HG03280 (cell line): ENCODE data around the gene MAG.

Experiments
- ATAC-seq: cut with Tn5 transposase; IDR thresholded peaks from one replicate; pipeline ENCODE4 v1.9.1; 2021; ENCODE audit warnings: mild to moderate bottlenecking, moderate library complexity; ENCODE audit not compliant: unreplicated experiment

The MAG gene

DNA sequence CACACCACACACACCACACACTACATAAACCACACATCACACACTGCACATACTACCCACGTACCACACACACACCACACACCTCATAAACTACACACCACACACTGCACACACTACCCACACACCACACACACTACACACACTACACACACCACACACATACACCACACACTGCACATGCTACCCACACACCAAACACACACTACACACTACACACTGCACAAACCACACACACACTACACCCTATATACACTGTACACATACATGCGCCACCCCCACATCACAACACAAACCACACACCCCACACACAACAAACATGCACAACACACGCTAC is 5.5 kb downstream of the MAG start:
- ATAC-seq = no peak

DNA sequence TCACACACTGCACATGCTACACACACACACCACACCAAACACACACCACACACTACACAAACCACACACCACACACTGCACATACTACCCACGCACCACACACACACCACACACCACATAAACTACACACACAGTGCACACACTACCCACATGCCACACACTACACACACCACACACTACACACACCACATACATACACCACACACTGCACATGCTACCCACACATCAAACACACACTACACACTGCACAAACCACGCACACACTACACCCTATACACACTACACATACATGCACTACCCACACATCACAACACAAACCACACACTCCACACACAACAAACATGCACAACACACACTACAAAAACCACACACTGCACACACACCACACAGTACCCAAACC is 6.0 kb downstream of the MAG start:
- no peak for ATAC-seq

DNA sequence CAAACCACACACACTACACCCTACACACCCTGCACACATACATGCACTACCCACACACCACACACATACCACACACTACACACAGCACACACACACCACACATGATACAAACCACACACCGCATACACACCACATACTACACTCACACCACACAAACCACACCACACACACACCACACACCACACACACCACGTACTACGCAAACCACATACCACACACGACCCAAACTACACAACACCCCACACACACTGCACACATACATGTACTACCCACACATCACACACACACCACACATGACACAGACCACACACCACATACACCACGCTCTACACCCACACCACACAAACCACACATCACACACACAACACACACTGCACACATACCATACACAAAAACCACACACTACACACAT is 6.6 kb downstream of the MAG start:
- ATAC-seq = no peak

DNA sequence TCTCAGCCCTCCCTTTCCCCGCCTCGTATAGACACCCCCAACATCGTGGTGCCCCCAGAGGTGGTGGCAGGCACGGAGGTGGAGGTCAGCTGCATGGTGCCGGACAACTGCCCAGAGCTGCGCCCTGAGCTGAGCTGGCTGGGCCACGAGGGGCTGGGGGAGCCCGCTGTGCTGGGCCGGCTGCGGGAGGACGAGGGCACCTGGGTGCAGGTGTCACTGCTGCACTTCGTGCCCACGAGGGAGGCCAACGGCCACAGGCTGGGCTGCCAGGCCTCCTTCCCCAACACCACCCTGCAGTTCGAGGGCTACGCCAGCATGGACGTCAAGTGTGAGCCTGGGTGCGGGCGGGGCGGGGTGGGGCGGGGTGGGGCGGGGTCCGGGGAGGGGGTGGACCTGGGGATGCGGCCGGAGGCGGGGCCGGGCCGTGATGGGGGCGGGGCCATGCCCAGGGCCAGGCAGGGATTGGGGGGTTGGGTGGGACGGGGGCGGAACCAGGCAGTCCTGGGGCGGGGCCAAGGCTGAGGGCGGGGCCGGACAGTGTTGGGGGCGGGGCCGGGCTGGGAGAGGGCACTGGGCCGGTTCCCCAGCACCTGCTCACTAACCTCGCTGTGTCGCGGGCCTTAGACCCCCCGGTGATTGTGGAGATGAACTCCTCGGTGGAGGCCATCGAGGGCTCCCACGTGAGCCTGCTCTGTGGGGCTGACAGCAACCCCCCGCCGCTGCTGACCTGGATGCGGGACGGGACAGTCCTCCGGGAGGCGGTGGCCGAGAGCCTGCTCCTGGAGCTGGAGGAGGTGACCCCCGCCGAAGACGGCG is 7.8 kb downstream of the MAG start:
- no peak for ATAC-seq

DNA sequence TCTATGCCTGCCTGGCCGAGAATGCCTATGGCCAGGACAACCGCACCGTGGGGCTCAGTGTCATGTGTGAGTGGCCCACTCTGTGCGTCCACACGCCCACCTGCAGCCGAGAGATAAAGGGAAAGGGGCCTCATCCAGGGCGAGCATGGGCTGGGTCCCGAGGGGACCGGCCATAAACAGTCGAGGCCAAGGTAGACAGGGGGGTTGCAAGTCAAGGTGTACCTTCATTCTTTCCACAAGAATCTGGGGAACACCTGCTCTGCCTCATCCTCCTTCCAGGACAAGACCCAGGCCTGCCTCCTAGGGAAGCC is 8.3 kb downstream of the MAG start:
- no peak for ATAC-seq

DNA sequence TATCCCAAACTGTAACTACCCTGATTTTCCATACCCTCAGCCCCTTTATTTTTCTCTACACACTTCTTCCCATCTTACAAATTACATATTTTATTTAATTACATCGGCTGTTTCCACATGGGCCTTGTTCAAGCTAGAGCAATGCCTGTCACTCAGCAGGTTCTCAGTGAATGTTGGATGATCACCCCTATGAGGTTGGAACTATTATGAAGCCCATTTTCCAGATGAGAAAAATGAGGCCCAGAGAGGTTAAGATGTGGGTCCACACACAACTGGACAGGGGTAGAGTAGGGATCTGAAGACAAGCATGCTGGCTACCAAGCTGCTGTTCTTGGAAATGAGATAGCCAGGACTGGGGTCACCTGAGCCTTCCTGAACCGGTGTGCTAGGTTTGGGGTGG is 10.0 kb downstream of the MAG start:
- no peak for ATAC-seq

DNA sequence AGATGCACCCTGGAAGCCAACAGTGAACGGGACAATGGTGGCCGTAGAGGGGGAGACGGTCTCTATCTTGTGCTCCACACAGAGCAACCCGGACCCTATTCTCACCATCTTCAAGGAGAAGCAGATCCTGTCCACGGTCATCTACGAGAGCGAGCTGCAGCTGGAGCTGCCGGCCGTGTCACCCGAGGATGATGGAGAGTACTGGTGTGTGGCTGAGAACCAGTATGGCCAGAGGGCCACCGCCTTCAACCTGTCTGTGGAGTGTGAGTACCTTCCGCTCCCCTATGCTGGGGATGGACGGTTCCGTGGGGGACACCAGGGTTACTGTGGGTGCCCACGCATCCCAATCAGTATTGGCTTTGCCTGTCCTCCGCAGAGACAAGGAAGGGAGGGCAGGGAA is 10.5 kb downstream of the MAG start:
- no peak for ATAC-seq

DNA sequence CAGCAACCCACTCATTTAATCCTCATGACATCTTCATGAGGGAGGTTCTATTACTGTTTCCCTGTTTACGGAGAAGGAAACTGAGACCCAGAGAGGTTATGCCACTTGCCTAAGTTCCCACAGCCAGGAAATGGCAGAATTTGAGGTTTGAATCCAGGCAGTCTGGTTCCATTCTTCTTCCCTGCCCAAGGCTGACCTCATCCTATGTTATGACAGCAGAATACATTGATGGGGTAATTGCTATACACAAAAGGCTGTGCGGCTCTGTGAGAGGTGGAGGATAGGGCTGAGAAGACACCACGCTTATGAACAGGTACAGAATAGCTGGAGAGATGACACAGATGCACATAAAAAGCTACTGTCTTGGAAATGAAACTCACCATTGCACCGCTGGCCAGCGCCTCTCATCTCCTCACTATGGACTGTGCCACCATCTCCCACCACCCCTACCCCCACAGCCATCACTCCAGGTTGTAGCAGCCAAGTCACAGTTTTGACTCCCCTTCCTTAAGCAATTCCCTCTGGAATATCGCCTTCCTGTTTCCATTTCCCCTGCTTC is 11.5 kb downstream of the MAG start:
- no peak for ATAC-seq

DNA sequence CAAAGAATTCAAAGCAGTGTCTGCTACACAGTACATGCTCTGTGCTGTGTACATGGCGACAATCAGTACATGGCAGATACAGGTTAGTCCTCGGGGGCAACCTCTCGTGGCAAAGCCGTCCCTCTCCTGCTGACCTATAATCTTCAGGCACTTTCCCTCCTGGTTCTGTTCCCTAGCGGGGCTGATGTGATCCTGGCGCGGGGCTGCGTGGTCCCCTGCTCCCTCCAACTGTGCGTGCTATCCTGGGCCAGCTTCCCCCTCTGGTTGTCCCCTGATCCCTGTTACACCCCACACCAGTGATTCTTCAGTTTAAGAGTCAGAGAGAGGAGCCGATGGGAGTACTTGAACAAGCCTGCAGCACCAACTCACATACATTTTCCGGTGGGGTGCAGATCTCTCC is 12.1 kb downstream of the MAG start:
- ATAC-seq = no peak

DNA sequence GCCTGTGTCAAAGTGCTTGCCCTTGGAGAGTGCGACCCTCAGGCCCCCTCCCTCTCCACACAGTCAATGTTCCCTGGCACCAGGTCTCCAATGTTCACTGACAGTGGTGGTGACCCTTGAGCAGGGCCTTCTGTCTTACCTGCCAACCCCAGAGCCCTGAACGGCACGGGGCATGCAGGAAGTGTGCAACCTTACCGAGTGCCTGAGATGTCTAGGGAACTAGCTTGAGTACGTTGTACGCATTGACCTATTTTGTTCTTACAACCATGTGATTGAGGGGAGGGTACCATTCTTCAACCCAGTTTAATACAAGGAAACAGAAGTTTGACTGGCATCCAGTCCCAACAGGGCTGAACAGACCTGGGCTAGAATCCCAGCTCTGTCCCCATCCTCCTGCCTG is 13.2 kb downstream of the MAG start:
- ATAC-seq = no peak

DNA sequence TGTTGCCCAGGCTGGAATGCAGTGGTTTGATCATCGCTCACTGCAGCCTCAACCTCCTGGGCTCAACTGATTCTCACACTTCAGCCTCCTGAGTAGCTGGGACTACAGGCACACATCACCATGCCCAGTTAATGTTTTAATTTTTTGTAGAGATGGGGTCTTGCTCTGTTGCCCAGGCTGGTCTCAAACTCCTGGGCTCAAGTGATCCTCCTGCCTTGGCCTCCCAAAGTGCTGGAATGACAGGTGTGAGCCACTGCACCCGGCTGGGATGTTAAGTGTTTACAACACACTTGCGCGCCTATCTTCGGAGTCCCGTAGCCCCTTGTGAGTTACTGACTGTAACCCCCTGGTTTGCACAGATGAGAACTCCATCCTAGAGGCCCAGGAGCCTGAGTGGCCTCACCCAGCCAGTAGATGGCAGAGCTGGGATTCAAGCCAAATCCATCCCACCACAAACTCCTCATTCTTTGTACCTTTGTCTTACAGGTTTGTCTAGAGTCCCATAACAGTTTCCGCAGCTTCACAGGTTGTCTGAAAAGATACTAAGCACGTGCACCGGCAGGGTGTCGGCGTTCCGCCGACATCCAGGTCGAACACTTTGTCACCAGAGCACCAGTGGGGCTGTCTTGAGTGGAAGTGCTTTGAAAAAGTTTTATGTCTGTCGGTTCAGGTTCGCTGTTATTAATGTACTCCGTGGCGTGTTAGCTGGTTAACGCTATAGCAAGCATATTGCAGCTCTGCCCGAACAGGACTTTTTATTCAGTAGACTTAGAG is 14.7 kb downstream of the MAG start:
- no peak for ATAC-seq

DNA sequence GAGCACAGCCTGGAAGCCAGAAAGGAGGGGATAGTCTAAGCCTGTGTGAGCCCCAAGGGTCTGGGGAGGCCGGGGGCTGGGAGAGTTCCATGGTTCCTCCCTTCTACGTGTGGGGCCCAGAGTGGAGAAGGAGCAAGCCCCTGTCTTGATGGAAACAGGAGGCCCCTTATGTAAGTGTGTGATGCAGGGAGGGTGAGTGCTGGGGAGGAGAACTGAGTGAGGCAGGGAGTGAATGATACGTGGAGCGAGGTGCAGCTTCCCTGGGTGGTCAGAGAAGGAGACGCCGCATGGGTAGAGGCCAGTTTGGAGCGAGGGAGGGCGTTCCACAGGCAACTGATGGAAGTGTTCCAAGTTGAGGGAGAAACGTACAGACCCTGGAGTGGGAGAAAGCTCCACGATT is 16.0 kb downstream of the MAG start:
- ATAC-seq = no peak

DNA sequence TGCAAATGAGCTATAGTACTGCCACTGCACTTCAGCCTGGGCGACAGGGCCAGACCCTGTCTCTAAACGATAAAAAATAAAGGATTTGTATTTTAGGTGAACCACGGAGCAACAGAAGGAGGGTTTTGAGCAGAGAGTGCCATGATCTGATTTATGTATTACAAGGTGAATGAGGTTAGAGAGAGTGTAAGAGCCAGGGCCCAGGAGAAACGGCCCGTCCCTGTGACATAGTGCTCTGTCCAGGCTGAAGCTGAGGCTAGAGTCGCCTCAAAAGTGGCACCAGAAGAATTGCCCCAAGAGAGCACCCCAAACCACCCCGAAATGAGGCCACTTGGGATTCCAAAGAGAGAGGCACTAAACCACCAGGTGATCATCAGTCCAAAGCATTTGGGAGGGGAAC is 16.9 kb downstream of the MAG start:
- no peak for ATAC-seq

DNA sequence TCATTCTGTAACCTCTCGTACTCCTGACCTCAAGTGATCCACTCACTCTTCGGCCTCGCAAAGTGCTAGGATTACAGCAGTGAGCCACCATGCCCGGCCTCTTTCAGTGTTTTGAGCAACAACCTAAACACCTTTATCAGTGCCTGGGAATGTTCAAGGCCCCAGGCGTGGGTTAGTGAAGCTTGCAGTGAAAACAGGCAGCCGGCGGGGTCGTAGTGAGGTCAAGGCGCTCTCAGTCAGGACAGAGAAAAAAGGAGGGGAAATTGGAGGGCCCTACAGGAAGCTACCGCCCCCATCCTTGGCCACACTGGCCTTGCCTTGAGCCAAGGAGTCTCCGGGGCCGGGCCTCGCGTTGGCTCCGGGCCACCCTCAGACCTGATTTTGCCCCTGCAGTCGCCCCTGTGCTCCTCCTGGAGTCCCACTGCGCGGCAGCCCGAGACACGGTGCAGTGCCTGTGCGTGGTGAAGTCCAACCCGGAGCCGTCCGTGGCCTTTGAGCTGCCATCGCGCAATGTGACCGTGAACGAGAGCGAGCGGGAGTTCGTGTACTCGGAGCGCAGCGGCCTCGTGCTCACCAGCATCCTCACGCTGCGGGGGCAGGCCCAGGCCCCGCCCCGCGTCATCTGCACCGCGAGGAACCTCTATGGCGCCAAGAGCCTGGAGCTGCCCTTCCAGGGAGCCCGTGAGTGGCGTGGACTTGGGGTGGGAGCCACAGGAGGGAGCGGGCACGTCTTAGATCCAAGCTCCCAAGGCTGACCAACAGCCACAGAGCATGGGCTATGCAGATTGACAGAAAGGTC is 17.7 kb downstream of the MAG start:
- no peak for ATAC-seq

DNA sequence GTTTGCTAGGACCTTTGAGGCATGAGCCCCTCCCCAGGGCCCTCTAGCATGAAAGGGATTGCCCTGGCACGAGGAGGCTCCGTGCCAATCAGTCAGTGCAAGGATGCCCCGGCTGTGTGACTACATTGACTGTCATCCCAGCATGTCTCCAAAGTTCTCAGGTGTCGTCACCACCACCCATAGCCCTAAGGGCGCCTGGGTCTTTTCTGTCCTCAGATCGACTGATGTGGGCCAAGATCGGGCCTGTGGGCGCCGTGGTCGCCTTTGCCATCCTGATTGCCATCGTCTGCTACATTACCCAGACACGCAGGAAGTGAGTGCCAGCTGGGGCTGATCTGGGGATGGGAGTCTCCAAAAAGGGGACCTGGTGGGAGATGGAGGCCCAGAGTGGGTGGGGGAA is 18.4 kb downstream of the MAG start:
- no peak for ATAC-seq

DNA sequence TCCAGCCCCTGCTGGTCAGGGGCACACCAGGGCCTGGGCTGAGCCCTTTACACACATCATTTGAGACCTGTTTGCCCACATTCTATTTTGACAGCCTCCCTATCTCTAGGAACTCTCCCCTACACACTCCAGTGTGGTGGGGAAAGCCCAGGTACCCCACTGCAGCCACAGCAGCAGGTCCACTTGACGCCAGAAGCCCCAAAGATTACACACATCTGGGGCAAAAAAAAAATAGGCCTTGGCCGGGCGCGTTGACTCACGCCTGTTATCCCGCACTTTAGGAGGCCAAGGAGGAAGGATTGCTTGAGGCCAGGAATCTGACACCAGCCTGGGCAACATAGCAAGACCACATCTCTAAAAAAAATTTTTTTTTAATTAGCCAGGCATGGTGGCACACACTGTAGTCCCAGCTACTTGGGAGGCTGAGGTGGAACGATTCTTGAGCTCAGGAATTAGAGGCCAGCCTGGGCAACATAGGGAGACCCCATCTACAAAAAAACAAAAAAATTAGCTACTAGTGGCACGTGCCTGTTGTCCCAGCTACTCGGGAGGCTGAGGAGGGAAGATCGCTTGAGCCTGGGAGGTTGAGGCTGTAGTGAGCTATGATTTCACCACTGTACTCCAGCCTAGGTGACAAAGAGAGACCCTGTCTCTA is 19.0 kb downstream of the MAG start:
- ATAC-seq = no peak

DNA sequence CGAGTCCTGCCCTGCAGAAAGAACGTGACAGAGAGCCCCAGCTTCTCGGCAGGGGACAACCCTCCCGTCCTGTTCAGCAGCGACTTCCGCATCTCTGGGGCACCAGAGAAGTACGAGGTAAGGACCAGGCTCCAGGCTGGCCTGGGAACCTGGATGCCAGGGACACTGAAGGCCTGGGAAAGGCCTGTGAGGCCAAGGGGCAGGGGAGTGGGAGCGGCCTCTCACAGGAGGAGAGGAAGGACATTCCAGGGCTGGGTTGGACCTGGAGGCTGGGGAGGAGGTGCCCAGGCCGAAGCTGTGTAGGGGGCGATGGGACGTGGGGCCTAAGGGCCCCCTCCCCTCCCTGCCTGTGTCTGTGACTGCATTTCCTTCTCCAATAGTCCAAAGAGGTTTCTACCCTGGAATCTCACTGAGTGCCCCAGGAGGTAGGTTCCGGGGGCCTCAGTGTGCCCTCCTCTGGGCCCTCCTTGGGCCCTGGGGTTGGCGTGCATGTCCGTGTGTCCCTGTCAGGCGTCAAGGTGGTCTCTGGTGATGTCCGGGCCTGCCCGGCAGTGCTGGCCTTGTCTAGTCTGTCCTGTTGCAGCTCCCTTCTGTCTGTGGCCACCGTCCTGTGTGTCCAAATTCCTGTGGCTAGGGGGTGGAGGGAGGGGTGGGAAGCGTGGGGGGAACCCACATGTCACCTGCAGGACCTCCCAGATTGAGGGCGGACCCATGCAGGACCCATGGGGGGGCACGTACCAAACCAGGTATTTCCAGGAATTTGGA is 20.1 kb downstream of the MAG start:
- ATAC-seq = no peak

DNA sequence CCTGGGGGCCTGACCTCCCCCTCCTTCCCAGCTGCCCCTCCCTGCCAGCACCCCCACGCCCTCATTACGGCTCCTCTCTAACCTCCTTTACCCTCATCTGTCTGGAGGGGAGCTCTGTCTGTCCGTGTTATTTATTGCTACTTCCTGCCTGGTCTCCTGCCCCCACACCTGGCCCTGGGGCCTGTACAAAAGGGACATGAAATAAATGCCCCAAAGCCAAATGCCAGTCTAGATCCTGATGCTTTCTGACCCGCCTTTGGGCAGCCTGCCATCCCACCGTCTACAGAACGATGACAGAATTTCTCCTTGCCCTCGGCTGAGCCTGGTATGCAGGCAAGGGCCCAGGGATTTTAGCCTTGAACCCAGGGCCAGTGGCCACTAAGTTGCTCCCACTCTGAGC is 21.6 kb downstream of the MAG start:
- no peak for ATAC-seq

DNA sequence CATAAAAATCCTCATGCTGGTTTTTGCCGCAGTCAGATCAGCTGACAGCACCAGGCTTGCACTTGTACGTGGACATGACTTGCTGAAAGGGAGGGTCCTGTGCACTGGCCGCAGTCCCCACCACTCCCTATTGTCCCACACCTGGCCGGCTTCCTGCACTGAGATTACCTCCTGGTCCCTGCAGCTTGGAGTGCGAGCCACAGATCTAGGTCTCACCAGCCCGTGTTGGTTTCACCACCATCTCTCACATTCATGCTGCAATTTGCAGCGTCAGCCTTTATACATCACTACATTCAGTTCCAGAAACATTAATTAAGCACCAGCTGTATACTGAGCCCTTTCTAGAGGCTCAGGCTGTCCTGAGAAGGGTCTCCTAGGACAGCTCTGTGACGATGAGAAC is 22.1 kb downstream of the MAG start:
- no peak for ATAC-seq

DNA sequence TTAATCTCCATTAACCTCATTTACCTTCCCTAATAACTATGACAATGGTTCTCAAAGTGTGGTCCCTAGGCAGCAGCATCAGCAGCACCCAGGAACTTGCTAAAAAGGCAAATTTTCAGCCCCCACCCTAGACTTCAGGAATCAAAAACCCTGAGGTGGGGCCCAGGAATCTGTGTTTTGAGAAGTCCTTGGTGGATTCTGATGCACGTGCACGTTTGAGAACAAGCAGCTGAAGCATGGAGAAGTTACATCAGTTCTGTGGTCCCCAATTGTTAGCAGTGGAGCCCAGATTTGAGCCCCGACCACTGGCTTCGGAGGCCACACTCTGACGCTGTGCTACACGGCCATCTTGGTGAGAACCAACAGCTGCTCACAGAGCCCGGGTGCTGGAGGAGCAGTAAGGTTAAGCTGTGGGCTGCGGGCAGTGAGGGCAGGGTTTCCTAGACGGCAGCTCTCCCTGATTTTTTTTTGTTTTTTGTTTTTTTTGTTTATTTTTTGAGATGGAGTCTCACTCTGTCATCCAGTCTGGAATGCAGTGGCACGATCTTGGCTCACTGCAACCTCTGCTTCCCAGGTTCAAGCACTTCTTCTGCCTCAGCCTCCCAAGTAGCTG is 23.0 kb downstream of the MAG start:
- ATAC-seq = no peak
